Fibroblast of villous mesenchyme (primary cell): ENCODE results near the gene LHX1. TPM values are rescaled to one million over a fixed set of nuclear protein-coding genes. Genes with fewer than 3 reads are reported as not detected.

Experiments
- DNase-seq: peaks from one replicate; pipeline ENCODE4 v3.0.0-alpha.2; 2010; ENCODE audit warnings: low read depth
- H3K4me3 ChIP-seq: 2 replicates; pipeline ENCODE4 v1.5.1; 2011; ENCODE audit warnings: low read depth, mild to moderate bottlenecking, low read length
- CTCF ChIP-seq: IDR thresholded peaks from 2 replicates; pipeline ENCODE4 v1.5.1; 2012; ENCODE audit warnings: low read depth, mild to moderate bottlenecking, low read length; ENCODE audit not compliant: insufficient read depth
- total RNA-seq: library from RNA; depleted of rRNA; stranded (reverse); fragments of >200 nt; gene quantifications from 2 replicates; pipeline ENCODE4 v1.2.3, GENCODE V29; 2012

The LHX1 gene
- total RNA-seq, 1 donor = not detected

GRCh38 chr17:36910513-36910912 is 26.8 kb upstream of the LHX1 start:
- no peak for DNase-seq
- H3K4me3 ChIP-seq = no peak overlapping the region
- TF ChIP-seq CTCF = no peak

- no peak for TF ChIP-seq CTCF
- DNase-seq = no peak
Measured at GRCh38 chr17:36911001-36911400, 26.3 kb upstream of the LHX1 start.

GRCh38 chr17:36913132-36913531 is 24.1 kb upstream of the LHX1 start:
- TF ChIP-seq CTCF = no peak
- no peak for DNase-seq
- H3K4me3 ChIP-seq = no peak overlapping the region

More at GRCh38 chr17:36911001-36911400, 26.3 kb upstream of the LHX1 start:
- H3K4me3 ChIP-seq = no peak overlapping the region

- DNase-seq = no peak
- no peak overlapping the region for H3K4me3 ChIP-seq
- no peak for TF ChIP-seq CTCF
Measured at GRCh38 chr17:36918211-36918691, 19.0 kb upstream of the LHX1 start.

GRCh38 chr17:36919407-36919968 is 17.8 kb upstream of the LHX1 start:
- no peak for TF ChIP-seq CTCF
- no peak for DNase-seq
- no peak overlapping the region for H3K4me3 ChIP-seq

GRCh38 chr17:36920032-36921005 is 17.0 kb upstream of the LHX1 start:
- no peak for TF ChIP-seq CTCF
- no peak overlapping the region for H3K4me3 ChIP-seq
- no peak for DNase-seq
